B cell (primary cell): Measurements from ENCODE around the gene RNF224.

Experiments
- EZH2 ChIP-seq: IDR thresholded peaks from 2 replicates; pipeline ENCODE4 v1.6.1; 2012; ENCODE audit warnings: borderline replicate concordance, low read depth, mild to moderate bottlenecking, moderate library complexity, low read length; ENCODE audit not compliant: insufficient read depth, poor library complexity, severe bottlenecking
- TF ChIP-seq, protein P1 (sequence below): fragments of 200-600 bp; IDR thresholded peaks from one replicate; pipeline ENCODE4 v1.8.0; 2022; ENCODE audit warnings: antibody characterized with exemption, mild to moderate bottlenecking

DNA sequence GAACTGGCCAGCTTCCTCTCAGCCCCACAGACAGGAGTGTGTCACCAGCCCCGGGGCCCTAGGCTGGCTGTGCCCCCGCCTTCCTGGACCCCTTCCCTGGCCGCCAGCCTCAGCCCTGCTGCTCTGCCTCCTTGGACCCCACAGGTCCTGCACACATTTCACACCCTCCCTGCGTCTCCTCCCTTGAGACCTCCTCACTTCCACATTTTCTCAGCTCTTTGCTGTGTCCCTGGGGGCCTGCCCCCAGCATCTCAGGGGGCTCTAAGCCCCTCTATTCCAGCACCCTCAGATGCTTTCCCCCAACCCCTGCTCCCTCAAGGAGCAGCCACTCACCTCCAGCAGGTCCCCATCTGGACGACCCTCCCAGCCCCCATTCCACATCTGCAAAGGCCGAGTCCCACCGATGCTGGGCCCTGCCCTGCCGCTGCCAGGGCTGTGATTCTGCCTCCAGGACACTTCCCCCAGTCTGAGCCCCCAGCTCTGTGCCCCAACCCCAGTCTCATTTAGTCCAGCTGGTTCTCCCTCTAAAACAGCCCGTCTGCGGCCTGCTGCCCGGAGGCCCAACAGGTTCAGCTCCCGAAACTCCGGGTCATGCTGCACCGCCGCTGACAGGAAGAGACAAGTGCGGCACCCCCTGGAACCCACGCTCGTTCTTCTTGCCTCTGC, 7.6 kb downstream of the RNF224 start:
- no peak for TF ChIP-seq EZH2
- TF ChIP-seq, protein P1, sequence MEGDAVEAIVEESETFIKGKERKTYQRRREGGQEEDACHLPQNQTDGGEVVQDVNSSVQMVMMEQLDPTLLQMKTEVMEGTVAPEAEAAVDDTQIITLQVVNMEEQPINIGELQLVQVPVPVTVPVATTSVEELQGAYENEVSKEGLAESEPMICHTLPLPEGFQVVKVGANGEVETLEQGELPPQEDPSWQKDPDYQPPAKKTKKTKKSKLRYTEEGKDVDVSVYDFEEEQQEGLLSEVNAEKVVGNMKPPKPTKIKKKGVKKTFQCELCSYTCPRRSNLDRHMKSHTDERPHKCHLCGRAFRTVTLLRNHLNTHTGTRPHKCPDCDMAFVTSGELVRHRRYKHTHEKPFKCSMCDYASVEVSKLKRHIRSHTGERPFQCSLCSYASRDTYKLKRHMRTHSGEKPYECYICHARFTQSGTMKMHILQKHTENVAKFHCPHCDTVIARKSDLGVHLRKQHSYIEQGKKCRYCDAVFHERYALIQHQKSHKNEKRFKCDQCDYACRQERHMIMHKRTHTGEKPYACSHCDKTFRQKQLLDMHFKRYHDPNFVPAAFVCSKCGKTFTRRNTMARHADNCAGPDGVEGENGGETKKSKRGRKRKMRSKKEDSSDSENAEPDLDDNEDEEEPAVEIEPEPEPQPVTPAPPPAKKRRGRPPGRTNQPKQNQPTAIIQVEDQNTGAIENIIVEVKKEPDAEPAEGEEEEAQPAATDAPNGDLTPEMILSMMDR: no peak
